RWPE2 (cell line): ENCODE results near the gene KRT78.

ENCODE experiments used
- ATAC-seq: fragments of 200-7000 bp; cut with Tn5 transposase; 3 replicates; pipeline ENCODE4 v1.9.1; 2021; ENCODE audit warnings: low read depth
- DNase-seq: peaks from one replicate; pipeline ENCODE4 v3.0.0-alpha.2; 2020; ENCODE audit warnings: low spot score
- H3K27ac ChIP-seq: fragments of 450-650 bp; 2 replicates; pipeline ENCODE4 v1.5.1; 2017; ENCODE audit warnings: mild to moderate bottlenecking; ENCODE audit not compliant: poor library complexity, severe bottlenecking
- H3K27me3 ChIP-seq: fragments of 250-450 bp; sonication (Bioruptor Pico); 2 replicates; pipeline ENCODE4 v1.5.1; 2021; ENCODE audit warnings: mild to moderate bottlenecking, moderate library complexity; ENCODE audit not compliant: insufficient read depth, poor library complexity, severe bottlenecking
- H3K36me3 ChIP-seq: fragments of 250-450 bp; sonication (Bioruptor Pico); 2 replicates; pipeline ENCODE4 v1.5.1; 2020; ENCODE audit warnings: low read depth, mild to moderate bottlenecking, moderate library complexity
- H3K4me1 ChIP-seq: fragments of 250-450 bp; sonication (Bioruptor Pico); 2 replicates; pipeline ENCODE4 v1.5.1; 2021; ENCODE audit warnings: mild to moderate bottlenecking, moderate library complexity; ENCODE audit not compliant: insufficient read depth, poor library complexity, severe bottlenecking
- H3K4me3 ChIP-seq: fragments of 250-450 bp; sonication (Bioruptor Pico); 2 replicates; pipeline ENCODE4 v1.5.1; 2021; ENCODE audit warnings: mild to moderate bottlenecking, moderate library complexity; ENCODE audit not compliant: severe bottlenecking
- H3K9me3 ChIP-seq: fragments of 250-450 bp; sonication (Bioruptor Pico); 2 replicates; pipeline ENCODE4 v1.5.1; 2021; ENCODE audit warnings: mild to moderate bottlenecking, moderate library complexity; ENCODE audit not compliant: severe bottlenecking
- CTCF ChIP-seq: fragments of 450-650 bp; IDR thresholded peaks from one replicate; pipeline ENCODE4 v1.5.1; 2017; ENCODE audit warnings: mild to moderate bottlenecking, moderate library complexity; ENCODE audit not compliant: poor library complexity, severe bottlenecking

The KRT78 gene

GRCh38 chr12:52833922-52834726 lies 14.7 kb downstream of the KRT78 start, which contains the start of gene KRT79:
TSS of gene KRT79 (minus strand) at chr12:52834311. CDS start at chr12:52834260, 51 bp downstream.
- Histone ChIP-seq H3K4me1 (peaks cover 8% of the 10 kb centered on the region), H3K36me3 (no peaks in the 10 kb centered on the region), H3K4me3 (no peak within 1 kb of the TSS), H3K27me3 (no peaks in the 10 kb centered on the region), H3K27ac (no peak within 1 kb of the TSS), H3K9me3 (no peaks in the 10 kb centered on the region)
- TF ChIP-seq CTCF, result no peak
- DNase-seq, result no peak
- ATAC-seq, result no peak

- Histone ChIP-seq H3K4me1 (peaks cover 8% of the 10 kb centered on the region), H3K36me3 (no peaks in the 10 kb centered on the region), H3K27ac (no peak overlapping the region), H3K27me3 (no peaks in the 10 kb centered on the region), H3K4me3 (no peak overlapping the region), H3K9me3 (no peaks in the 10 kb centered on the region)
- ATAC-seq, result no peak
- TF ChIP-seq CTCF, result no peak
- no peak for DNase-seq
Observed at GRCh38 chr12:52832985-52833905, 15.5 kb downstream of the KRT78 start.

GRCh38 chr12:52832451-52832850 lies 16.3 kb downstream of the KRT78 start:
- no peak for TF ChIP-seq CTCF
- Histone ChIP-seq H3K27ac (no peak overlapping the region), H3K36me3 (no peaks in the 10 kb centered on the region), H3K4me1 (peaks cover 4% of the 10 kb centered on the region), H3K4me3 (no peak overlapping the region), H3K27me3 (no peaks in the 10 kb centered on the region), H3K9me3 (no peaks in the 10 kb centered on the region)
- ATAC-seq, result no peak
- no peak for DNase-seq

- Histone ChIP-seq H3K27ac (no peak overlapping the region), H3K27me3 (no peaks in the 10 kb centered on the region), H3K4me1 (no peaks in the 10 kb centered on the region), H3K4me3 (no peak overlapping the region), H3K36me3 (no peaks in the 10 kb centered on the region), H3K9me3 (no peaks in the 10 kb centered on the region)
- no peak for TF ChIP-seq CTCF
- ATAC-seq (no peak), DNase-seq (no peak)
Observed at GRCh38 chr12:52831251-52831650, 17.5 kb downstream of the KRT78 start.
